ENCODE measurements around the gene PTPN4. TPM values are rescaled to one million over a fixed set of nuclear protein-coding genes. Genes with fewer than 3 reads are reported as not detected.

The PTPN4 gene
- total RNA-seq, 1 donor from 2014 or later, result 21.4 TPM

- no peaks in the 10 kb centered on the region for H3K27me3 Mint-ChIP-seq (ENCODE audit: unreplicated experiment)
- TF ChIP-seq CTCF (IDR thresholded peaks at IDR 0.05), result peak; percentile 72
- peaks cover 32% of the 10 kb centered on the region for H3K4me1 Mint-ChIP-seq (ENCODE audit: unreplicated experiment)
- no peak for DNase-seq (ENCODE audit: extremely low spot score, unreplicated experiment)
- H3K36me3 Mint-ChIP-seq (ENCODE audit: unreplicated experiment), result no peaks in the 10 kb centered on the region
- H3K27ac Mint-ChIP-seq (ENCODE audit: unreplicated experiment), result no peak overlapping the region
- H3K4me3 Mint-ChIP-seq (ENCODE audit: unreplicated experiment), result no peak overlapping the region
- H3K9me3 Mint-ChIP-seq (ENCODE audit: unreplicated experiment), result no peaks in the 10 kb centered on the region
Observed at GRCh38 chr2:119823734-119824334, 64.1 kb downstream of the PTPN4 start.

GRCh38 chr2:119826370-119826961 is 66.7 kb downstream of the PTPN4 start:
- DNase-seq (ENCODE audit: extremely low spot score, unreplicated experiment), result no peak
- Mint-ChIP-seq H3K36me3 (ENCODE audit: unreplicated experiment) (peaks cover 3% of the 10 kb centered on the region), H3K27me3 (ENCODE audit: unreplicated experiment) (no peaks in the 10 kb centered on the region), H3K9me3 (ENCODE audit: unreplicated experiment) (peaks cover 6% of the 10 kb centered on the region), H3K4me3 (ENCODE audit: unreplicated experiment) (no peak overlapping the region), H3K4me1 (ENCODE audit: unreplicated experiment) (peaks cover 15% of the 10 kb centered on the region), H3K27ac (ENCODE audit: unreplicated experiment) (no peak overlapping the region)
- TF ChIP-seq CTCF (IDR thresholded peaks at IDR 0.05), result peak; percentile 71

- Mint-ChIP-seq H3K4me1 (ENCODE audit: unreplicated experiment) (peaks cover 7% of the 10 kb centered on the region), H3K4me3 (ENCODE audit: unreplicated experiment) (no peak overlapping the region), H3K27me3 (ENCODE audit: unreplicated experiment) (no peaks in the 10 kb centered on the region), H3K9me3 (ENCODE audit: unreplicated experiment) (peaks cover 6% of the 10 kb centered on the region), H3K27ac (ENCODE audit: unreplicated experiment) (no peak overlapping the region), H3K36me3 (ENCODE audit: unreplicated experiment) (peaks cover 3% of the 10 kb centered on the region)
- TF ChIP-seq CTCF (IDR thresholded peaks at IDR 0.05), result no peak
- DNase-seq (ENCODE audit: extremely low spot score, unreplicated experiment), result no peak
Observed at GRCh38 chr2:119827866-119828507, 68.3 kb downstream of the PTPN4 start.

GRCh38 chr2:119836455-119837142 is 76.9 kb downstream of the PTPN4 start:
- Mint-ChIP-seq H3K9me3 (ENCODE audit: unreplicated experiment) (no peaks in the 10 kb centered on the region), H3K36me3 (ENCODE audit: unreplicated experiment) (no peaks in the 10 kb centered on the region), H3K27ac (ENCODE audit: unreplicated experiment) (no peak overlapping the region), H3K4me3 (ENCODE audit: unreplicated experiment) (no peak overlapping the region), H3K27me3 (ENCODE audit: unreplicated experiment) (no peaks in the 10 kb centered on the region), H3K4me1 (ENCODE audit: unreplicated experiment) (peaks cover 3% of the 10 kb centered on the region)
- TF ChIP-seq CTCF (IDR thresholded peaks at IDR 0.05), result no peak
- no peak for DNase-seq (ENCODE audit: extremely low spot score, unreplicated experiment)

GRCh38 chr2:119837350-119837749 is 77.6 kb downstream of the PTPN4 start:
- Mint-ChIP-seq H3K4me1 (ENCODE audit: unreplicated experiment) (peaks cover 3% of the 10 kb centered on the region), H3K27me3 (ENCODE audit: unreplicated experiment) (no peaks in the 10 kb centered on the region), H3K9me3 (ENCODE audit: unreplicated experiment) (no peaks in the 10 kb centered on the region), H3K27ac (ENCODE audit: unreplicated experiment) (no peak overlapping the region), H3K4me3 (ENCODE audit: unreplicated experiment) (no peak overlapping the region), H3K36me3 (ENCODE audit: unreplicated experiment) (no peaks in the 10 kb centered on the region)
- DNase-seq (ENCODE audit: extremely low spot score, unreplicated experiment), result no peak
- no peak for TF ChIP-seq CTCF (IDR thresholded peaks at IDR 0.05)
